ENCODE measurements around the gene GSC2.
A peak's percentile ranks its signal among the peaks of the same experiment; 100 is the strongest.

Gene GSC2

GRCh38 chr22:19177164-19178064, 27.3 kb upstream of the GSC2 start:
- TF ChIP-seq CTCF (IDR thresholded peaks at IDR 0.05; ENCODE audit: low read depth, low read length): no peak
- H3K4me3 ChIP-seq (replicated peaks in 1 of 2; ENCODE audit: low read depth in 2 of 2, low read length in 2 of 2): peak overlapping the region; percentile 55 to 73

DNA sequence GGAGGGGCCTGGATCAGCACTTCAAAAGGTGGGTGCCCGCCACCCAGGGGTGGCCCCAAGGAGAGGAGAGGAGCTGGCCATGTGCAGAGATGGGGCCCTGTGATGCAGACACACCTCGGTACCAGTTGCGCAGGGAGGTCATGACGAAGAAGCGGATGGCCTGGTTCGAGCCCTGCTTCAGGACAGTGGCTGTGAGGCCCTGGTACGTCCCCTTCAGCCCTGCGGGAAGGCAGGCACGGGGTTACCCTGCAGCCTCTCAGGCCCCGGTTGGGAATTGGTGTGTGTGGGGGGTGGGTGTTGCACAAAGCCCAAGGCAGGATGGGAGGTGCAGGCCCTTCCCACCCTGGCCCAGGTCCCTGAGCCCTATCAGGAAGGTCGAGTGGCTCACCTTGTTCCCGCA, 26.6 kb upstream of the GSC2 start:
- no peak for DNase-seq (ENCODE audit: low read depth in 2 of 2)
- TF ChIP-seq CTCF (IDR thresholded peaks at IDR 0.05; ENCODE audit: low read depth, low read length): no peak
- H3K4me3 ChIP-seq (replicated peaks in 1 of 2; ENCODE audit: low read depth in 2 of 2, low read length in 2 of 2): peak overlapping the region; percentile 55 to 73

More at GRCh38 chr22:19177164-19178064, 27.3 kb upstream of the GSC2 start:
- no peak for DNase-seq (ENCODE audit: low read depth in 2 of 2)

GRCh38 chr22:19176175-19176643, 26.1 kb upstream of the GSC2 start:
- H3K4me3 ChIP-seq (replicated peaks in 1 of 2; ENCODE audit: low read depth in 2 of 2, low read length in 2 of 2): no peak overlapping the region
- no peak for DNase-seq (ENCODE audit: low read depth in 2 of 2)
- TF ChIP-seq CTCF (IDR thresholded peaks at IDR 0.05; ENCODE audit: low read depth, low read length): no peak

GRCh38 chr22:19175602-19176174, 25.6 kb upstream of the GSC2 start:
- H3K4me3 ChIP-seq (replicated peaks in 1 of 2; ENCODE audit: low read depth in 2 of 2, low read length in 2 of 2): no peak overlapping the region
- no peak for TF ChIP-seq CTCF (IDR thresholded peaks at IDR 0.05; ENCODE audit: low read depth, low read length)
- no peak for DNase-seq (ENCODE audit: low read depth in 2 of 2)

- no peak for DNase-seq (ENCODE audit: low read depth in 2 of 2)
- no peak for TF ChIP-seq CTCF (IDR thresholded peaks at IDR 0.05; ENCODE audit: low read depth, low read length)
- no peak overlapping the region for H3K4me3 ChIP-seq (replicated peaks in 1 of 2; ENCODE audit: low read depth in 2 of 2, low read length in 2 of 2)
Measured at GRCh38 chr22:19175026-19175601, 25.0 kb upstream of the GSC2 start.

DNA sequence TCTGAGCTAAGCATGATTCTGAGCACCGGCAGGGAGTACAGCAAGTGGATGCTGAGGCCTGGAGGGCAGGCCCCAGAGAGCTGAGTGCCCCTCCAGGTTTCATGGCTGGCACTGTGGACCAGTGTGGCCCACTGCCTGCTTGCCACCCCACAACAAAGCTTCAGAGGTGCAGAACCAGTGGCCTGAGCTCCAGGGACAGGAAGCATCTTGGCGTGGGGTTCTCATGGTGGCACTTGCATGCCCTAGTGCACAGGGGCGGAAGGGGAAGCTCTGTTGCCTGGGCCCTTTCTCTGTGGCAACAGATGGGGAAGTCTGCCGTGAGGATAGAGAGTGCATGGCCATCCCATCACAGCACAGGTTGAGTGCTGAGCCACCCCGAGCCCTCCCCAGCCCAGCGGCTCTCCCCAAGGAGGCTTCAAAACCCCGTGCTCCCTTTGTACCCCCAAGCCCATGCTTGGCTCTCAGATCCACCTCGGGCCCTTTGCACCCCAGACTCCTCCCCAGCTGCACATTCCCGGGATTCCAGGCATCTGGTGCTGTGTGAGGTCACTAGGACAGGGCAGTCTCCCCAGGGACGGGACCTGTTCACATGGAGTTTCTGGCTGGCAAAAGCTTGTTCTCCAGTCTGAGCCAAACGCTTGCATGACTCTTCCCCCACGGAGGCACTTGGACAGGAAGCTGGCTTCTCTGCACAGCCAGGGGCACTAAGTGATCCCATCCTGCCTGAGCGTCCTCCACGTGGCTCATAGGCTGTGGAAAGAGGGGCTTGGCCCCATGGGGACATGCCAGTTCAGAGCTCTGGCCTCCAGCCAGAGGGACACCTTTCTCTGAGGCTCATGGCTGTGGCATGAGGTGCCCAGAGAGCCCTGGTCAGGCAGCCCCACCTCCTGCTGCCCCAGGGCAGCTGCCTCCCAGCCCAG, 24.3 kb upstream of the GSC2 start:
- peak; percentile 89 to 91 for DNase-seq (ENCODE audit: low read depth in 2 of 2)
- H3K4me3 ChIP-seq (replicated peaks in 1 of 2; ENCODE audit: low read depth in 2 of 2, low read length in 2 of 2): no peak overlapping the region
- TF ChIP-seq CTCF (IDR thresholded peaks at IDR 0.05; ENCODE audit: low read depth, low read length): no peak
